ENCODE measurements around the gene PARL. TPM values are rescaled to one million over a fixed set of nuclear protein-coding genes. Genes with fewer than 3 reads are reported as not detected.
A peak's percentile ranks its signal among the peaks of the same experiment; 100 is the strongest.

Gene PARL
- total and polyA plus RNA-seq, 2 experiments from 2014 or later, result 44.6 to 99.9 TPM

DNA sequence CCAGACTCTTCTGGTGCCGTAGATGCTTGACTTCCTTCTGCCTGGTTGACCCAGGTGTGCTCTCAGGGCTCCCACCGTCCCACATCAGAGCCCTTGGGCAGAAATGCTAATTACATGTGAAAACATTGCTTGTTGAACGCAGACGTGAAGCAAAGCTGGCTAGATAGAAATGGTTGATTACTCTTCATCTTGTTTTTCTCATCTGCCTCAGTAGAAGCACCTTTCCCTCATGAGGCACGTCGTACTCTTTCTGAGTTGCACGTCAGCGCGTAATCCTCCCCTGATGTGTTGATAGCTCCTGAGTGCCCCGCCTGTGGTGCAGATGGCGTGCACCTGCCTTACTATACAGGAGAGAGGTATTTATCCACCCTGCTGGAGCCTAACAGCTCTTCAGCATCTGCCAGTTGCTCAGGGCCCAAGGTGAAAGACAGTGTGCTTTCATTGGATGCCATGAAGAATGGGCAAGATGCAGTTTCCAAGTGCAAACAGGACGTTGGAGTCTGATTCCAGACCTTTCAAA, 77.4 kb downstream of the PARL start:
- TF ChIP-seq, protein P1, sequence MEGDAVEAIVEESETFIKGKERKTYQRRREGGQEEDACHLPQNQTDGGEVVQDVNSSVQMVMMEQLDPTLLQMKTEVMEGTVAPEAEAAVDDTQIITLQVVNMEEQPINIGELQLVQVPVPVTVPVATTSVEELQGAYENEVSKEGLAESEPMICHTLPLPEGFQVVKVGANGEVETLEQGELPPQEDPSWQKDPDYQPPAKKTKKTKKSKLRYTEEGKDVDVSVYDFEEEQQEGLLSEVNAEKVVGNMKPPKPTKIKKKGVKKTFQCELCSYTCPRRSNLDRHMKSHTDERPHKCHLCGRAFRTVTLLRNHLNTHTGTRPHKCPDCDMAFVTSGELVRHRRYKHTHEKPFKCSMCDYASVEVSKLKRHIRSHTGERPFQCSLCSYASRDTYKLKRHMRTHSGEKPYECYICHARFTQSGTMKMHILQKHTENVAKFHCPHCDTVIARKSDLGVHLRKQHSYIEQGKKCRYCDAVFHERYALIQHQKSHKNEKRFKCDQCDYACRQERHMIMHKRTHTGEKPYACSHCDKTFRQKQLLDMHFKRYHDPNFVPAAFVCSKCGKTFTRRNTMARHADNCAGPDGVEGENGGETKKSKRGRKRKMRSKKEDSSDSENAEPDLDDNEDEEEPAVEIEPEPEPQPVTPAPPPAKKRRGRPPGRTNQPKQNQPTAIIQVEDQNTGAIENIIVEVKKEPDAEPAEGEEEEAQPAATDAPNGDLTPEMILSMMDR (IDR thresholded peaks at IDR 0.05; ENCODE audit: low read depth, low read length), result no peak
- no peaks in the 10 kb centered on the region for H3K4me1 ChIP-seq (ENCODE audit: low read depth)
- H3K27ac ChIP-seq, result no peak overlapping the region
- H3K36me3 ChIP-seq, result peaks cover 70% of the 10 kb centered on the region
- no peaks in the 10 kb centered on the region for H3K27me3 ChIP-seq
- H3K9me3 ChIP-seq (ENCODE audit: low read depth), result no peaks in the 10 kb centered on the region
- H3K4me3 ChIP-seq, result no peak overlapping the region
- DNase-seq (ENCODE audit: low read depth in 1 of 2, low spot score in 1 of 2), result no peak

DNA sequence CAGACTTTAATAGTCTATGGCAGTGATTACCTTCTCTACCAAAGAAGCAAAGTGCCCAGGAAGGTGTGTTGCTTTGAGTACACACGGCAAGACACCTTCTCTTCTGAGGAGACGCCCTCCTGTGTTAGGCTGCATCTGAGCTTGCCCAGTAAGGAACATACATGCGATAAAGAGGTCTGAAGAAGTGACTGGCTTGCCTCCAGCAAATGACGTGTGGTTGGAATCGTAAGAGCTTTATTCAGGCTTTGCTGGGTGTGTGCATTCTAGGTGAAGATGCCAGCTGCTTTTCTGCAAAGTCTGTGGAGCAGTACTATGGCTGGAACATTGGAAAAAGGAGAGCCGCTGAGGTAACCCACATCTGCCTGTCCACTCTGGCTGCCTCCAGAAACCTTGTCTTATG, 81.7 kb downstream of the PARL start:
- TF ChIP-seq, protein P1 (IDR thresholded peaks at IDR 0.05; ENCODE audit: low read depth, low read length), result no peak
- Histone ChIP-seq H3K4me1 (ENCODE audit: low read depth) (no peaks in the 10 kb centered on the region), H3K27ac (no peak overlapping the region), H3K4me3 (no peak overlapping the region), H3K36me3 (peaks cover 81% of the 10 kb centered on the region), H3K27me3 (no peaks in the 10 kb centered on the region), H3K9me3 (ENCODE audit: low read depth) (no peaks in the 10 kb centered on the region)
- peak in 1 of 2 donors; percentile 36 for DNase-seq (ENCODE audit: low read depth in 1 of 2, low spot score in 1 of 2)

DNA sequence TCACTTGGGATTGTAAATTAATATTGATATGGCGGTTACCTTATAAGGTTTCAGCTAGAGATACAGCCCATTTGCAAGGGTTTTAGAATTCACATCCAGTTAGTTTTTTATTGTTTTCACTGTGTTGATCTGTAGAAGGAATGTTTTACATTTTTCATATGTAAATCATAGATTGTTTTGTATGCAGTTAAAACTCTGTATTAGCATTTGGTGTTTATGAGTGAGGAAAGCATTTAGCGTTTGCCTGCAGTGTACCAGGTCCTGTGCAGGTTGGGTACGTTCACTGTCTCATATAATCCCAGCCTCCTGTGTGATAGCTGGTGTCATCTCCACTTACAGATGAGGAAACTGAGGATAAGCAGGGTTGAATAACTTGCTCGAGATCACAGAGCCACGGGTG, 83.1 kb downstream of the PARL start:
- Histone ChIP-seq H3K27ac (no peak overlapping the region), H3K36me3 (peaks cover 77% of the 10 kb centered on the region), H3K4me1 (ENCODE audit: low read depth) (no peaks in the 10 kb centered on the region), H3K9me3 (ENCODE audit: low read depth) (no peaks in the 10 kb centered on the region), H3K4me3 (no peak overlapping the region), H3K27me3 (no peaks in the 10 kb centered on the region)
- TF ChIP-seq, protein P1 (IDR thresholded peaks at IDR 0.05; ENCODE audit: low read depth, low read length), result no peak
- no peak for DNase-seq (ENCODE audit: low read depth in 1 of 2, low spot score in 1 of 2)

DNA sequence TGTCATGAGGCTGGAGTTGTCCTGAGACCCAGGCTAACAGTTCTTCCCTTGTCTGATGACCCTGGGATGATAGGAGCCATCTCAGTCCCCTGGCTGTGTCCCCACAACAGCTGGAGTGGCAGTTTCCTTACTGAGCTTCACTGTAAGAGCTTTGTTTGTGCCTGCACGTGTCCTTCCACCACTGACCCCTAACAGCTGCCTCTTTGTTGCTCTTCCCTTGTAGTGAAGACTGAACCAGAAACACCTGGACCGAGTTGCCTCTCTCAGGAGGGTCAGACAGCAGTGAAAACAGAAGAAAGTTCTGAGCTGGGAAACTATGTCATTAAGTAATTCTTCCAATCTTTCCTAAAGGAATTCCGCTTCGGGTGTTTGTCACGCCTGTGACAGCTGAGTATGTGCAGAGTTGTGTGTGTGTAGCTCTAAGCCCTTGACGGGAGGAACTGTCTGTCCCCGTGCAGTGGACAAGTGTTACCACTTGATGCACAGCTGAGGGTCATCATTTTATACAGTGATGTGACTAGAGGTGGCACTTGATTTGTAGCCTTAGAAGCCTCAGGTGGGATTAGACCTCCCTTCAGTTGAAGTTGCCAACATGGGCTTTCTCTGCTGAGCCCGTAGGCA, 84.3 kb downstream of the PARL start:
- H3K27ac ChIP-seq, result peak overlapping the region; percentile 30
- TF ChIP-seq, protein P1 (IDR thresholded peaks at IDR 0.05; ENCODE audit: low read depth, low read length), result no peak
- H3K36me3 ChIP-seq, result peaks cover 67% of the 10 kb centered on the region
- DNase-seq (ENCODE audit: low read depth in 1 of 2, low spot score in 1 of 2), result no peak
- H3K27me3 ChIP-seq, result no peaks in the 10 kb centered on the region
- H3K4me1 ChIP-seq (ENCODE audit: low read depth), result no peaks in the 10 kb centered on the region
- no peak overlapping the region for H3K4me3 ChIP-seq
- H3K9me3 ChIP-seq (ENCODE audit: low read depth), result no peaks in the 10 kb centered on the region

DNA sequence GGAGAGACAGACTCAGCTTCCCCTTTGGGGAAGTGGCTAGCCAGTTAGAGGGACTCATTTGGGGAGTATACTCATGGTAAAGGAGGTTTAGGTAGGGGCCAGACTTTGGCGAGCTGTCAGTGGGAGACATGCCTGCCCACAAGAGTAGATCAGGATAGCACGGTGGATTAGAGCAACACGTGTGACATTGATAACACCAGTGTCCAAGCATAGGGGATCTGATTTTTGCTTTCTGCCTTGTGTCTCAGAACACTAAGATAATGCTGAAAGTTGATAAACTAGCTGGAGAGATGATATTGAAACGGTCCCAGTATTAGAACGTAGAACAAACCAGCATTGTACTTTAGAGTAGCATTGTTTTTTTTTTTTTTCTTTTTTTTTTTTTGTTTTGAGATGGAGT, 85.2 kb downstream of the PARL start:
- Histone ChIP-seq H3K4me3 (no peak overlapping the region), H3K27ac (no peak overlapping the region), H3K4me1 (ENCODE audit: low read depth) (no peaks in the 10 kb centered on the region), H3K27me3 (no peaks in the 10 kb centered on the region), H3K36me3 (peaks cover 61% of the 10 kb centered on the region), H3K9me3 (ENCODE audit: low read depth) (no peaks in the 10 kb centered on the region)
- DNase-seq (ENCODE audit: low read depth in 1 of 2, low spot score in 1 of 2), result no peak
- TF ChIP-seq, protein P1 (IDR thresholded peaks at IDR 0.05; ENCODE audit: low read depth, low read length), result no peak
